ENCODE data around the gene HTR2A.
"Not testable (repeated sequence)": the region's sequence is repeated elsewhere in the genome, so short reads cannot be mapped to it uniquely, and the experiment has no call there.

The HTR2A gene

GRCh38 chr13:46810440-46810839 is 86.4 kb downstream of the HTR2A start:
- no peak for DNase-seq (ENCODE audit: low read depth in 2 of 2)

GRCh38 chr13:46804921-46805320 is 91.9 kb downstream of the HTR2A start:
- DNase-seq (ENCODE audit: low read depth in 2 of 2) = not testable (repeated sequence)

GRCh38 chr13:46804391-46804815 is 92.5 kb downstream of the HTR2A start:
- no peak for DNase-seq (ENCODE audit: low read depth in 2 of 2)

GRCh38 chr13:46803586-46803985 is 93.3 kb downstream of the HTR2A start:
- no peak for DNase-seq (ENCODE audit: low read depth in 2 of 2)

- no peak for DNase-seq (ENCODE audit: low read depth in 2 of 2)
Observed at GRCh38 chr13:46801858-46802257, 95.0 kb downstream of the HTR2A start.

GRCh38 chr13:46799139-46799538 is 97.7 kb downstream of the HTR2A start:
- DNase-seq (ENCODE audit: low read depth in 2 of 2) = no peak

- DNase-seq (ENCODE audit: low read depth in 2 of 2) = no peak
Observed at GRCh38 chr13:46797501-46798237, 99.2 kb downstream of the HTR2A start.

DNA sequence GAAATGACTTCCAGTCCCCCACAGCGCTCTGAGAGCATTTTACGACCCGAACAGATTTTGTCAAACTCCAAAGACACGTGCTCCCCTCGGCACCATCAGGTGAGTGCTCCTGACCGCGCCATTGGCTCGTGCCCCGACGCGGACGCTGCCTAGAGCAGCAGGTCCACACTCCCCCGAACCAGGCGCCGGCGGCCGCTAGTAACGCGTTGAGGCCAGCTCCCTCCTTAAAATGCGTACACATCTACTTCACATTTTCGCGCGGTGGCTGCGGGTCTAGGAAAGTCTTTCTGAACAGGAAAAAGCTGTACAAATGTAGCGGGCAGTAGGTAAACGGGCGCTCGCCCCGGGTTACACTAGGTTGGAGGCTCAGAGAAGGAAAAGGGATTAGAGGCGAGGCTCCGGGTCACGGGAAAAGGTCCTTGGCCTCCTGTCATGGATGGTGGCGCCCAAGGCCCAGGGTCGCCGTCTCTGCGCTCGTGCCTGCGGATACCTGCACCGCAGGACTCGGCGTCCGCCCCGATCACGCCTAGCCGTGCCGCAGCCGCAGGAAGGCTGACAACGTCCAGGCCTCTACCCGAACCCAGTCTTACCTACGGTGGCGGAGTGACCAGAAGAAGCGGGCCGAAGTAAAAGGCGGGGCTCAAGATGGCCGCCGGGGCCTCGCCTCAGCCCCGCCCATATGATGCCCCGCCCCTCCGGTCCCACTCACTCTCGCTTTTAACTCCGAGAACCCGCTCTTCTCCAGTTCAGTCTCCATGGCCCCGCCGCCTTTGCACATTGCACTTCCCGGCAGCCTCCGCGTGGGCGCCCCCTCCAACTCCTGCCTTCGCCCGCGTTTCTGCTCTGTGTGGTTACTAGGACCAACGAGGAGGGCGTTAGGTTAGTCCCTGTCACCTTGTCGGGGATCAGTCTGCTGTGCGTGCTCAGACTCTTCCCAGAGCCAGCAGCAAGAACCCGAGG is 100.1 kb downstream of the HTR2A start, which contains the start of gene ESD:
ESD (minus strand) TSS at position 647 of the 960 bp plus-strand sequence. CDS start 5,748 bp downstream, outside the sequence.
- peak; percentile 74 to 78 for DNase-seq (ENCODE audit: low read depth in 2 of 2)

DNA sequence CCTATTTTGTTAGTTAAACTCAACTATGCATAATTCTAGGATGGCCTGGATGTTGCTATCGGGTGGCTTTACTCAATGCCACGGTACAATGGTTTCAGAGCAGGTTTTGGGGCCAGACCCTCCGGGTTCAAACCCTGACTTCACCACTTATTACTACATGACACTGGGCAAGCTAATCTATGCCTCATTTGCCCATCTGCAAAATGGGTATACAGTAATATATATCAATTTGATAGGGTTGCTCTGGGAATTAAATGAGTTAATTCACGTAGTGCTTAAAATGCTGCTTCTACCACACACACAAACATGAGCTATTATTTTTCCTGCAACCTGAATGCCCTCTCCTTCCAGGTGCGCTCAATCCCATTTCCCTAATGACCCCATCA is 100.7 kb downstream of the HTR2A start:
- DNase-seq (ENCODE audit: low read depth in 2 of 2) = no peak

DNA sequence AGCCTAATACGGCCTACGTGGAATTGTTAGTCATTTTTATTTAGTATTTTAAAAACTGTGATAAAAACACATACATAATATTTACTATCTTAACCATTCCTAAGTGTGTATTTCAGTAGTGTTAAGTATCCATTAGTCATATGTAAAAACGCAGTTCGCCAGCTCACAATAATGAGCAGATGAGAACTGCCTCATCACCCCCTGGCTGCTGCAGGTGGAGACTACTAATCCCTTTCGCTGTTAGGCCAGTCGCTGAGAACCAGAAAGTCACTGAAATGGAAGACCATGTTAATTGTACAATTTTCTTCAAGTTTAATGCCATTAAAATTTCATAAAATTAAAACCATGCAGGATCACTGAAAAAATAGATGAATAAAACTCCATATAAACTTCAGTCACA is 101.5 kb downstream of the HTR2A start:
- no peak for DNase-seq (ENCODE audit: low read depth in 2 of 2)

GRCh38 chr13:46783504-46783903 is 113.3 kb downstream of the HTR2A start:
- DNase-seq (ENCODE audit: low read depth in 2 of 2) = no peak

DNA sequence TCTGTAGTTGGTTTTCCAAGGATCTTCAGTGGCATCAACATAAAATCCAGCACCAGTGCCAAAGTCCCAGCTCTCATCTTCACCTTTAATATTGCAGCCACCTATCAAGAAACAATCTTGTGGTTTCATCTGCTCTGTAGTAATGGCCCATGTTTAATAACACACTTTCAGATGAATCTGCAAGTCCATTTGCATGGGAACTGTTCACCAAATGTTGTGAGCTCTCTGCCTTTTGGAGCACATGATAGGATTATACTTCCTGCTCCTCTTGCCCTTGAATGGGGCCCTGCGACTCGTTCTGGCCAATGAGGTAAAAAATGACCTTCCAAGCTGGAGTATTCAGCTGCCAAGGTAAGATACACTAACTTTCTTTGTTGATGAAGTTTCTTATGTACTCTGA is 114.2 kb downstream of the HTR2A start:
- DNase-seq (ENCODE audit: low read depth in 2 of 2) = no peak

DNA sequence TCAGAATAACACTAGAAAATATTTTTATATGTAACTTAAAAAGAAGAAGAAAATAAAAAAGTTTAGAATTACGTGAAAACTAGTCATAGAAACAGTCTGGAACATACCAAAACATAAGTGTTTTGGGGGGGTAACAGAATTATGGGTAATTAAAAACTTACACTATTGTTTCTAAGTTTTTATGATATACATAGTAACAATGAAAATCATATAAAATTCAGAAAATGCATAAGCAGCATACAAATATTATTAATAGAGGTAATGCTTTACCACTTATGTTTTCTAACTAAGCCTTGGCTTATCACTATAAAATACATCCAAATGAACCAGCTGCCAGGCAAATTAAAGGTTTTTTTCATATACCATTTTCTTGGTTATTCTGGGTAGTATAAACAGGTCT is 114.8 kb downstream of the HTR2A start:
- no peak for DNase-seq (ENCODE audit: low read depth in 2 of 2)

All from stimulated activated CD8-positive, alpha-beta memory T cell treated with anti-CD3 and anti-CD28 coated beads, Interleukin-15, amount 100 ng/mL, for 4 hours (primary cell).